ENCODE results near the gene EHBP1L1. TPM values are rescaled to one million over a fixed set of nuclear protein-coding genes. Genes with fewer than 3 reads are reported as not detected.

The EHBP1L1 gene
- total and polyA plus RNA-seq, 2 of the 8 experiments (the other 6 are each of a cell fraction or from before 2014, with no cell fraction given), result 4.3 to 6.6 TPM

GRCh38 chr11:65639623-65640482, 64.0 kb downstream of the EHBP1L1 start (continued):
- TF ChIP-seq RAD21 (IDR thresholded peaks at IDR 0.05 in 1 of 2, conservative IDR thresholded peaks at IDR 0.05 in 1 of 2; ENCODE audit: low read depth in 2 of 2, low read length in 2 of 2) (no peak), BCL11A (IDR thresholded peaks at IDR 0.05; ENCODE audit: low read depth in 2 of 2, low read length in 2 of 2) (no peak), POU5F1 (IDR thresholded peaks at IDR 0.05; ENCODE audit: low read depth, low read length) (no peak), MAFK (IDR thresholded peaks at IDR 0.05; ENCODE audit: low read depth, low read length) (no peak), POLR2A (IDR thresholded peaks at IDR 0.05; ENCODE audit: control extremely low read depth in 1 of 2, low read depth in 2 of 2, low read length in 2 of 2) (no peak), KDM5A (IDR thresholded peaks at IDR 0.05; ENCODE audit: low read length) (no peak), CEBPB (IDR thresholded peaks at IDR 0.05; ENCODE audit: low read depth, low read length) (no peak), BACH1 (IDR thresholded peaks at IDR 0.05; ENCODE audit: low read length) (no peak), RXRA (IDR thresholded peaks at IDR 0.05; ENCODE audit: insufficient read depth, low read depth, low read length) (no peak), E2F6 (IDR thresholded peaks at IDR 0.05) (no peak), RFX5 (IDR thresholded peaks at IDR 0.05; ENCODE audit: borderline replicate concordance, low read depth, low read length) (no peak), SRF (IDR thresholded peaks at IDR 0.05; ENCODE audit: low read depth, low read length) (no peak)
